IPS DF 4.7 (cell line): ENCODE results near the gene ASCL5.

Experiments used
- DNase-seq: peaks from one replicate; pipeline ENCODE4 v3.0.0-alpha.2; 2013; ENCODE audit warnings: low spot score; ENCODE audit errors: extremely low read depth

The ASCL5 gene

GRCh38 chr1:201085902-201086735 lies 40.9 kb downstream of the ASCL5 start:
- DNase-seq = peak; percentile 36

- no peak for DNase-seq
Measured at GRCh38 chr1:201084295-201084694, 42.7 kb downstream of the ASCL5 start.

GRCh38 chr1:201083741-201084140 lies 43.2 kb downstream of the ASCL5 start:
- no peak for DNase-seq

GRCh38 chr1:201080135-201080534 lies 46.8 kb downstream of the ASCL5 start:
- no peak for DNase-seq

- no peak for DNase-seq
Measured at GRCh38 chr1:201077736-201078135, 49.2 kb downstream of the ASCL5 start.

- no peak for DNase-seq
Measured at GRCh38 chr1:201077116-201077515, 49.9 kb downstream of the ASCL5 start.

- no peak for DNase-seq
Measured at GRCh38 chr1:201076092-201076491, 50.9 kb downstream of the ASCL5 start.

- DNase-seq = no peak
Measured at GRCh38 chr1:201074018-201074417, 53.0 kb downstream of the ASCL5 start.

GRCh38 chr1:201072922-201073321 lies 54.1 kb downstream of the ASCL5 start:
- DNase-seq = no peak

- DNase-seq = no peak
Measured at GRCh38 chr1:201072149-201072548, 54.8 kb downstream of the ASCL5 start.

- no peak for DNase-seq
Measured at GRCh38 chr1:201069636-201070035, 57.3 kb downstream of the ASCL5 start.

GRCh38 chr1:201068976-201069375 lies 58.0 kb downstream of the ASCL5 start:
- DNase-seq = no peak

GRCh38 chr1:201066986-201067385 lies 60.0 kb downstream of the ASCL5 start:
- DNase-seq = no peak

GRCh38 chr1:201065686-201066085 lies 61.3 kb downstream of the ASCL5 start:
- DNase-seq = no peak

GRCh38 chr1:201064806-201065205 lies 62.2 kb downstream of the ASCL5 start:
- DNase-seq = no peak
